WTC11 (cell line): ENCODE measurements around the gene DTNBP1. TPM values are rescaled to one million over a fixed set of nuclear protein-coding genes. Genes with fewer than 3 reads are reported as not detected.

Experiments
- ATF1 ChIP-seq: sonication (generic); formaldehyde crosslinking; IDR thresholded peaks from 2 replicates; pipeline ENCODE4 v1.8.1; 2023; ENCODE audit warnings: mild to moderate bottlenecking, moderate library complexity, missing genetic modification reagents
- FOXJ3 ChIP-seq: sonication (generic); formaldehyde crosslinking; IDR thresholded peaks from 2 replicates; pipeline ENCODE4 v1.9.0; 2021; ENCODE audit warnings: missing genetic modification reagents, mild to moderate bottlenecking, borderline replicate concordance
- JUN ChIP-seq: sonication (generic); formaldehyde crosslinking; IDR thresholded peaks from 2 replicates; pipeline ENCODE4 v1.8.0; 2023; ENCODE audit warnings: mild to moderate bottlenecking, missing genetic modification reagents
- MYBL2 ChIP-seq: sonication (generic); formaldehyde crosslinking; IDR thresholded peaks from 2 replicates; pipeline ENCODE4 v1.8.1; 2023; ENCODE audit warnings: mild to moderate bottlenecking, moderate library complexity, missing genetic modification reagents
- PRRX2 ChIP-seq: fragments of 250-450 bp; sonication (Bioruptor Pico); IDR thresholded peaks from 2 replicates; pipeline ENCODE4 v1.8.0; 2021; ENCODE audit warnings: mild to moderate bottlenecking
- TCF7 ChIP-seq: sonication (generic); formaldehyde crosslinking; IDR thresholded peaks from 2 replicates; pipeline ENCODE4 v1.8.0; 2022; ENCODE audit warnings: mild to moderate bottlenecking, low read depth, missing genetic modification reagents, moderate library complexity
- TEAD1 ChIP-seq: sonication (generic); formaldehyde crosslinking; IDR thresholded peaks from 2 replicates; pipeline ENCODE4 v1.8.0; 2022; ENCODE audit warnings: mild to moderate bottlenecking, missing genetic modification reagents
- TP53 ChIP-seq: sonication (generic); formaldehyde crosslinking; IDR thresholded peaks from 2 replicates; pipeline ENCODE4 v1.8.1; 2023; ENCODE audit warnings: mild to moderate bottlenecking, missing genetic modification reagents
- ZNF232 ChIP-seq: sonication (generic); formaldehyde crosslinking; IDR thresholded peaks from 2 replicates; pipeline ENCODE4 v1.8.0; 2022; ENCODE audit warnings: mild to moderate bottlenecking, missing genetic modification reagents
- ZNF317 ChIP-seq: sonication (generic); formaldehyde crosslinking; IDR thresholded peaks from 2 replicates; pipeline ENCODE4 v1.8.1; 2023; ENCODE audit warnings: low read depth, mild to moderate bottlenecking, moderate library complexity, missing genetic modification reagents, borderline replicate concordance
- total RNA-seq: library from RNA; stranded (reverse); gene quantifications from 3 replicates; pipeline ENCODE4 v1.2.3, GENCODE V29; 2021

DTNBP1 gene
- total RNA-seq, 1 experiment from 2014 or later = 15.1 TPM

- TF ChIP-seq JUN = no peak
- TF ChIP-seq PRRX2 = no peak
- no peak for TF ChIP-seq TP53 (CRISPR knock-in tag)
- no peak for TF ChIP-seq MYBL2 (CRISPR knock-in tag)
- no peak for TF ChIP-seq TCF7 (CRISPR knock-in tag)
- TF ChIP-seq TEAD1 = no peak
- TF ChIP-seq ZNF317 = no peak
- no peak for TF ChIP-seq ATF1 (CRISPR knock-in tag)
- TF ChIP-seq FOXJ3 = no peak
- no peak for TF ChIP-seq ZNF232 (CRISPR knock-in tag)
- TF ChIP-seq, all 79 proteins: peak for 0
These were observed 189.7 kb downstream of the DTNBP1 start (continued) for GRCh38 chr6:15473174-15473573.
